Measurements from ENCODE around the gene FAH.

FAH gene

DNA sequence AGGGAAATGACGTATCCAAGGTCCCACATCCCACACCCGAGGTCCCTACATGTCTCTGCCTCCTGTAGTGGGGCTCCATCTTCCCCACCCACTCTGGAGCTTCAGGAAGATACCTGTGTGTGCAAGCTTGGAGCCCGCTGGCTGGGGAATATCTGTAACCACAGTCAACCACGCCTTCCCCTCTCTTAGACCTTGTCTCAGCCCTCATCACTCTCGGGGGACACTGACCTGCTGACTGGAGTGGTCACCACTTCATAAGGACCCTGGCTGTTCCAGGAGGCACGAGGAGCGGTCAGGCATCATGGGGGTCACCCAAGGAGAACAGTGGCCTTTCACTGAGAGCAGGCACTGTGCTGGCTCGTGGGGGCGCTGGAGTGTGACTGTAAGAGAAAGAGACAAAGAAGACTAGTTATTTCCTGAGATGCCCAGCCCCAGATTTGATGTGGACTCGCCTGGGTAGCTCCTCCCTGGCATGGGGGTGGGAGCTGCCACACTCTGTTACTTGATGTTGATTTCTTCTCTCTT is 50.6 kb downstream of the FAH start:
- Histone ChIP-seq H3K36me3 (ENCODE audit: insufficient read depth, low read length) (no peaks in the 10 kb centered on the region), H3K27ac (ENCODE audit: low read length) (no peak overlapping the region), H3K9me3 (ENCODE audit: insufficient read depth, low read length, severe bottlenecking) (no peaks in the 10 kb centered on the region), H4K20me1 (ENCODE audit: insufficient read depth, low read length) (no peaks in the 10 kb centered on the region), H3K4me1 (ENCODE audit: insufficient read depth, low read length) (no peaks in the 10 kb centered on the region), H3K27me3 (ENCODE audit: insufficient read depth, low read length, poor library complexity) (peaks cover 1% of the 10 kb centered on the region), H3K4me2 (ENCODE audit: insufficient read depth, low read length) (no peak overlapping the region), H3K4me3 (ENCODE audit: low read depth in 1 of 2, low read length in 2 of 2) (no peak overlapping the region), H3K79me2 (ENCODE audit: insufficient read depth, low read length) (no peaks in the 10 kb centered on the region), H3K9ac (ENCODE audit: low read depth, low read length) (no peak overlapping the region), H2AFZ (ENCODE audit: low read depth, low read length) (no peak overlapping the region)
- no peak for DNase-seq
- ATAC-seq (ENCODE audit: insufficient read depth, low read depth): no peak
- no peak for TF ChIP-seq EZH2 (IDR thresholded peaks at IDR 0.05; ENCODE audit: borderline replicate concordance, low read depth, low read length, severe bottlenecking)
- TF ChIP-seq, protein P1, sequence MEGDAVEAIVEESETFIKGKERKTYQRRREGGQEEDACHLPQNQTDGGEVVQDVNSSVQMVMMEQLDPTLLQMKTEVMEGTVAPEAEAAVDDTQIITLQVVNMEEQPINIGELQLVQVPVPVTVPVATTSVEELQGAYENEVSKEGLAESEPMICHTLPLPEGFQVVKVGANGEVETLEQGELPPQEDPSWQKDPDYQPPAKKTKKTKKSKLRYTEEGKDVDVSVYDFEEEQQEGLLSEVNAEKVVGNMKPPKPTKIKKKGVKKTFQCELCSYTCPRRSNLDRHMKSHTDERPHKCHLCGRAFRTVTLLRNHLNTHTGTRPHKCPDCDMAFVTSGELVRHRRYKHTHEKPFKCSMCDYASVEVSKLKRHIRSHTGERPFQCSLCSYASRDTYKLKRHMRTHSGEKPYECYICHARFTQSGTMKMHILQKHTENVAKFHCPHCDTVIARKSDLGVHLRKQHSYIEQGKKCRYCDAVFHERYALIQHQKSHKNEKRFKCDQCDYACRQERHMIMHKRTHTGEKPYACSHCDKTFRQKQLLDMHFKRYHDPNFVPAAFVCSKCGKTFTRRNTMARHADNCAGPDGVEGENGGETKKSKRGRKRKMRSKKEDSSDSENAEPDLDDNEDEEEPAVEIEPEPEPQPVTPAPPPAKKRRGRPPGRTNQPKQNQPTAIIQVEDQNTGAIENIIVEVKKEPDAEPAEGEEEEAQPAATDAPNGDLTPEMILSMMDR (IDR thresholded peaks at IDR 0.05; ENCODE audit: borderline replicate concordance, extremely low read depth, low read length, poor library complexity, severe bottlenecking): no peak

DNA sequence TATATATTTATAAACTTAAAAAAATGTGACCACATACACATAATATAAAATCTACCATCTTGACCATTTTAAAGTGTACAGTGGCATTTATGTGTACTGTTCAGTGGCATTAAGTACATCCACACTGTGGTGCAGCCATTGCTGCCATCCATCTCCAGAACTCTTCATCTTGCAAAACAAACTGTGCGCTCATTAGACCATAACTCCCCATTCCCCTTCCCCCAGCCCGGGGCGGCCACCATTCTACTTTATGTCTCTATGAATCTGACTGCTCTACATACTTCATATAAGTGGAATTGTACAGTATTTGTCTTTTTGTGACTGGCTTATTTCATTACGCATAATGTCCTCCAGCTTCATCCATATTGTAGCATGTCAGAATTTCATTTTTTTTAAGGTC is 51.4 kb downstream of the FAH start:
- Histone ChIP-seq H3K27me3 (ENCODE audit: insufficient read depth, low read length, poor library complexity) (peaks cover 5% of the 10 kb centered on the region), H3K79me2 (ENCODE audit: insufficient read depth, low read length) (no peaks in the 10 kb centered on the region), H3K36me3 (ENCODE audit: insufficient read depth, low read length) (no peaks in the 10 kb centered on the region), H2AFZ (ENCODE audit: low read depth, low read length) (no peak overlapping the region), H4K20me1 (ENCODE audit: insufficient read depth, low read length) (no peaks in the 10 kb centered on the region), H3K9me3 (ENCODE audit: insufficient read depth, low read length, severe bottlenecking) (no peaks in the 10 kb centered on the region), H3K4me1 (ENCODE audit: insufficient read depth, low read length) (no peaks in the 10 kb centered on the region), H3K4me3 (ENCODE audit: low read depth in 1 of 2, low read length in 2 of 2) (no peak overlapping the region), H3K4me2 (ENCODE audit: insufficient read depth, low read length) (no peak overlapping the region), H3K27ac (ENCODE audit: low read length) (no peak overlapping the region), H3K9ac (ENCODE audit: low read depth, low read length) (no peak overlapping the region)
- no peak for DNase-seq
- TF ChIP-seq EZH2 (IDR thresholded peaks at IDR 0.05; ENCODE audit: borderline replicate concordance, low read depth, low read length, severe bottlenecking): no peak
- TF ChIP-seq, protein P1 (IDR thresholded peaks at IDR 0.05; ENCODE audit: borderline replicate concordance, extremely low read depth, low read length, poor library complexity, severe bottlenecking): no peak
- ATAC-seq (ENCODE audit: insufficient read depth, low read depth): no peak

DNA sequence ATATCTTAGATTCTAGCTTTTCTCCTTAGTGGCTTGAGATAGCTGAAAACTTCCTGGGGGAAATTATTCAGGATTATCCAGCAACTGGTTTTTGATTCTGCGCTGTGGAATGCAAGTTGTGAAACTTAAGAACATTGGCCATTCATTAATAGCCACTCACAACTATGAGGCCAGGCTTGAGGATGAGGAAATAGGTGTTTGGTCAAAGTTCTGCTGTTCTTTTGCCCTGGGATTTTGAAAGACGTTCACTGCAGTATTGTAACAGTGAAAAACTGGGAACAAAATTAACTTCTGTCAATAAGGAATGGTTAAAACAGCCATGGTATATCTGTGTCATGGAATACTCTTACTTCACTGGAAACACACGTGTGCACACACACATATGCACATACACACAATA is 55.1 kb downstream of the FAH start:
- DNase-seq (no peak), ATAC-seq (ENCODE audit: insufficient read depth, low read depth) (no peak)
- H4K20me1 ChIP-seq (ENCODE audit: insufficient read depth, low read length): no peaks in the 10 kb centered on the region
- H3K9ac ChIP-seq (ENCODE audit: low read depth, low read length): no peak overlapping the region
- H3K27ac ChIP-seq (ENCODE audit: low read length): no peak overlapping the region
- H3K4me2 ChIP-seq (ENCODE audit: insufficient read depth, low read length): no peak overlapping the region
- H3K4me1 ChIP-seq (ENCODE audit: insufficient read depth, low read length): no peaks in the 10 kb centered on the region
- H3K9me3 ChIP-seq (ENCODE audit: insufficient read depth, low read length, severe bottlenecking): no peaks in the 10 kb centered on the region
- no peak overlapping the region for H3K4me3 ChIP-seq (ENCODE audit: low read depth in 1 of 2, low read length in 2 of 2)
- no peak for TF ChIP-seq EZH2 (IDR thresholded peaks at IDR 0.05; ENCODE audit: borderline replicate concordance, low read depth, low read length, severe bottlenecking)
- TF ChIP-seq, protein P1 (IDR thresholded peaks at IDR 0.05; ENCODE audit: borderline replicate concordance, extremely low read depth, low read length, poor library complexity, severe bottlenecking): no peak
- no peaks in the 10 kb centered on the region for H3K79me2 ChIP-seq (ENCODE audit: insufficient read depth, low read length)
- H3K27me3 ChIP-seq (ENCODE audit: insufficient read depth, low read length, poor library complexity): peaks cover 12% of the 10 kb centered on the region
- no peaks in the 10 kb centered on the region for H3K36me3 ChIP-seq (ENCODE audit: insufficient read depth, low read length)
- H2AFZ ChIP-seq (ENCODE audit: low read depth, low read length): no peak overlapping the region
